ENCODE results near the gene TXNL1. TPM values are rescaled to one million over a fixed set of nuclear protein-coding genes. Genes with fewer than 3 reads are reported as not detected.

TXNL1 gene
- total and polyA plus RNA-seq, 2 of the 8 experiments (the other 6 are each of a cell fraction or from before 2014, with no cell fraction given) = 35.1 to 85.8 TPM

GRCh38 chr18:56637176-56637575, 1.2 kb downstream of the TXNL1 start:
- Histone ChIP-seq H3K79me2 (ENCODE audit: control insufficient read depth in 1 of 2, insufficient read depth in 2 of 2, low read length in 2 of 2) (peaks cover 22 to 61% of the 10 kb centered on the region in 2 experiments), H3K23me2 (ENCODE audit: low read depth, low read length) (peaks cover 6% of the 10 kb centered on the region)
- 55% methylated on average over 8 of the region's 8 CpGs; no CpG with 5 or more reads in 1 of the 2 experiments for WGBS, 2 experiments (ENCODE audit: extremely low coverage in 1 of 2, insufficient coverage in 1 of 2, insufficient read length in 1 of 2, insufficient replicate concordance in 2 of 2, low coverage in 1 of 2, low lambda C conversion rate in 2 of 2, missing lambda C conversion rate in 1 of 2)
- TF ChIP-seq POU5F1 (IDR thresholded peaks at IDR 0.05; ENCODE audit: low read depth, low read length) (no peak), HDAC2 (IDR thresholded peaks at IDR 0.05; ENCODE audit: borderline replicate concordance in 1 of 2, low read depth in 2 of 2, low read length in 2 of 2) (no peak), BCL11A (IDR thresholded peaks at IDR 0.05; ENCODE audit: low read depth in 2 of 2, low read length in 2 of 2) (no peak), JUN (IDR thresholded peaks at IDR 0.05; ENCODE audit: low read depth, low read length) (no peak), ATF3 (IDR thresholded peaks at IDR 0.05; ENCODE audit: insufficient read depth, low read depth, low read length) (no peak), HDAC6 (IDR thresholded peaks at IDR 0.05; ENCODE audit: low read depth, low read length) (no peak), EP300 (IDR thresholded peaks at IDR 0.05; ENCODE audit: borderline replicate concordance in 1 of 2, low read depth in 2 of 2, low read length in 2 of 2) (no peak), TAF1 (IDR thresholded peaks at IDR 0.05; ENCODE audit: low read depth, low read length) (no peak), TBP (IDR thresholded peaks at IDR 0.05; ENCODE audit: low read depth, low read length) (no peak)

More at GRCh38 chr18:56637176-56637575, 1.2 kb downstream of the TXNL1 start:
- Histone ChIP-seq H3K36me3 (ENCODE audit: control insufficient read depth in 2 of 4, insufficient read depth in 4 of 4, low read length in 3 of 4) (peaks cover 0 to 5% (median 0%) of the 10 kb centered on the region in 4 experiments; a peak in 1 of 8 replicates), H3K27me3 (replicated peaks in 1 of 4; ENCODE audit: control insufficient read depth in 3 of 4, extremely low read depth in 1 of 4, insufficient read depth in 3 of 4, low read length in 3 of 4) (0 out of 7 replicates have a peak, but pooled peaks cover 0 to 2% (median 0%) of the 10 kb centered on the region in 4 experiments), H2AK5ac (ENCODE audit: low read depth, low read length) (no peak overlapping the region), H3K4me2 (ENCODE audit: insufficient read depth in 1 of 2, low read depth in 2 of 2, low read length in 2 of 2) (peak overlapping the region; percentile 85 to 94), H2BK15ac (ENCODE audit: low read length) (no peak overlapping the region), H2BK120ac (replicated peaks; ENCODE audit: low read depth, low read length) (no peak overlapping the region), H4K20me1 (replicated peaks in 1 of 2; ENCODE audit: control insufficient read depth in 1 of 2, insufficient read depth in 2 of 2, low read length in 2 of 2) (peaks cover 3 to 10% of the 10 kb centered on the region in 2 experiments), H3K4me3 (ENCODE audit: extremely low read depth in 1 of 4, insufficient read depth in 2 of 4, low read depth in 3 of 4, low read length in 4 of 4) (peak overlapping the region; percentile 87 to 97 (median 92); a peak in 7 of 8 replicates), H2BK12ac (ENCODE audit: low read depth, low read length) (no peak overlapping the region), H2BK20ac (ENCODE audit: low read length) (no peak overlapping the region), H2BK5ac (ENCODE audit: low read depth, low read length) (no peak overlapping the region), H4K91ac (replicated peaks; ENCODE audit: insufficient read length, low read length) (no peak overlapping the region), H4K5ac (ENCODE audit: insufficient read length, low read depth, low read length) (no peak overlapping the region), H3K4ac (replicated peaks; ENCODE audit: insufficient read length, low read depth, low read length) (no peak overlapping the region), H3K14ac (ENCODE audit: insufficient read length) (no peak overlapping the region), H3K9ac (replicated peaks in 1 of 4; ENCODE audit: extremely low read depth in 1 of 4, low read depth in 3 of 4, low read length in 3 of 4) (peak overlapping the region in 3 of 4 experiments; percentile 1 to 97 (median 58); a peak in 2 of 7 replicates), H3K9me3 (ENCODE audit: insufficient read depth in 2 of 2, low read depth in 1 of 2, low read length in 1 of 2) (no peaks in the 10 kb centered on the region), H3K27ac (ENCODE audit: low read depth, low read length) (no peak overlapping the region), H3K56ac (replicated peaks; ENCODE audit: insufficient read length, low read depth, low read length) (no peak overlapping the region), H3K18ac (ENCODE audit: extremely low read depth, low read length) (no peak overlapping the region), H2AFZ (ENCODE audit: low read length) (no peak overlapping the region), H4K8ac (ENCODE audit: extremely low read depth, insufficient read depth, low read length) (no peak overlapping the region), H3K23ac (ENCODE audit: insufficient read length) (no peak overlapping the region), H3K79me1 (ENCODE audit: low read depth, low read length) (peaks cover 2% of the 10 kb centered on the region), H3K4me1 (replicated peaks in 1 of 4; ENCODE audit: control insufficient read depth in 3 of 4, insufficient read depth in 4 of 4, low read length in 3 of 4) (no peaks in the 10 kb centered on the region; a peak in 1 of 7 replicates)
- ChIA-PET POLR2A (ENCODE audit: partially characterized antibody) (interaction anchor here (1.0 to 3.8 kb wide), 4 partner anchors 13 to 69 kb away, joined by 3 to 23 read pairs (median 4); partner anchors contain the start of gene WDR7), CTCF (ENCODE audit: partially characterized antibody) (no interaction called here)
- DNase-seq (ENCODE audit: low read depth in 1 of 2, low spot score in 2 of 2) (no peak), FAIRE-seq (no peak)

Data from H1 (cell line).